ENCODE measurements around the gene CDH7.

CDH7 gene

GRCh38 chr18:65751155-65752085 is 608 bp downstream of the CDH7 start:
- peak overlapping the region; percentile 52 for H3K4me3 ChIP-seq (ENCODE audit: low read depth, low read length)
- TF ChIP-seq CTCF (IDR thresholded peaks at IDR 0.05; ENCODE audit: low read depth, low read length, missing control alignments) = no peak
- in situ Hi-C loops (cut with HindIII; ENCODE audit: low sequenced_read_pairs) = no loop called here
- no peak for DNase-seq (ENCODE audit: low read depth)

DNA sequence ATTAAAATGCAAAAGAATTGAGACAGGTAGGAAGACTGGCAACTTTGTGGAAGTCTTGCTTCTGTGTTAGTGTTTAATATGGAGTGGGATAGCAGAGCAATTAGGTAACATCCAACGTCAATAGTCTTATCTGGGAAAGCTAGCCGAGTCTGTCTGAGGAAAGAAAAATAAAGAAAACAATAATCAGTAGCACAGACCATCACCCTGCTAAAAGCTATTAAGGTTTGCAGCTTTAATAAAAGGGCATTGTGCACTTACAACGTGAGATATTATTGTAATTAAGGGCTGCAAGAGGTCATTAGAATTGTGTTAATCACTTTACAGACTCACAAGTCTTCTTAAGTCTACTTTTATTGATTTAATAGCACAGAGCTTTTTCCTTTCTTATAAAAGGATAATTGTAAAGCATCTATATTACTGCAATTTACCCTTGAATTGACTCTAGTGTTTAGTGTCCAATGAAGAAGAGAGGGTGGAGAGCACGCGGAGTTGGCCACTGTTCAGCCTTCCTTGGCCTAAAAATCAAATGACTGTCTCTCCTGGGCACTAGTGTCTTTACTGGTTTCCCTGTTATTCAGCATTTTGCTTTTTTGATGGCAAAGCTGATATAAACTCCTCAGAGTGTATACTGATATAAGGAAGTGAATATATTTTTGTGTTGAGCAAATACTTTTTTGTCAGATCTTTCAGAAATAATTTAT is 2.0 kb downstream of the CDH7 start:
- H3K4me3 ChIP-seq (ENCODE audit: low read depth, low read length) = no peak overlapping the region
- no peak for TF ChIP-seq CTCF (IDR thresholded peaks at IDR 0.05; ENCODE audit: low read depth, low read length, missing control alignments)
- no peak for DNase-seq (ENCODE audit: low read depth)
- in situ Hi-C loops (cut with HindIII; ENCODE audit: low sequenced_read_pairs) = no loop called here

- peak; percentile 18 for DNase-seq (ENCODE audit: low read depth)
- in situ Hi-C loops (cut with HindIII; ENCODE audit: low sequenced_read_pairs) = no loop called here
- H3K4me3 ChIP-seq (ENCODE audit: low read depth, low read length) = no peak overlapping the region
- TF ChIP-seq CTCF (IDR thresholded peaks at IDR 0.05; ENCODE audit: low read depth, low read length, missing control alignments) = peak; percentile 60
These were observed 2.7 kb downstream of the CDH7 start for GRCh38 chr18:65753520-65753919.

- no peak for TF ChIP-seq CTCF (IDR thresholded peaks at IDR 0.05; ENCODE audit: low read depth, low read length, missing control alignments)
These were observed 3.3 kb downstream of the CDH7 start for GRCh38 chr18:65754121-65754520.

GRCh38 chr18:65755616-65756015 is 4.8 kb downstream of the CDH7 start:
- in situ Hi-C loops (cut with HindIII; ENCODE audit: low sequenced_read_pairs) = no loop called here
- no peak overlapping the region for H3K4me3 ChIP-seq (ENCODE audit: low read depth, low read length)
- TF ChIP-seq CTCF (IDR thresholded peaks at IDR 0.05; ENCODE audit: low read depth, low read length, missing control alignments) = no peak
- no peak for DNase-seq (ENCODE audit: low read depth)

More at GRCh38 chr18:65754121-65754520, 3.3 kb downstream of the CDH7 start:
- peak; percentile 87 for DNase-seq (ENCODE audit: low read depth)
- H3K4me3 ChIP-seq (ENCODE audit: low read depth, low read length) = no peak overlapping the region
- in situ Hi-C loops (cut with HindIII; ENCODE audit: low sequenced_read_pairs) = no loop called here

DNA sequence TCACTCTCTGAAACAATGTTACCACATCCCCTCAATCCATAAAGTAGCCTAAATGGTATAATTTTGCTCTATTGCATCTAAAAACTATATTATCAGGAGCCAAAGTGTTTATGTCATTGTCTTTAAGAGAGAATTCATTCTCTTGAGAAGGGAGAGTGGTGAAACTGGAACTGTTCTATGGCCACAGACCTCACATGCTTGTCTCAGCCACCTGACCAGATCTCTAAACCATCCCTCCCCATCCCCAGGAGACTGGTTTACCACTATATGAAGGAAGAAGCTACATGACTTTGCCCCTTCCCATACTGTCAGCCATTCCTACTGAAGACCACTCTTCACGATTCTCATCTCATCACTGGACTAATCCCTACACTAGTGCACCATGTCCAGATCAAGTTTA is 9.6 kb downstream of the CDH7 start:
- in situ Hi-C loops (cut with HindIII; ENCODE audit: low sequenced_read_pairs) = no loop called here
- DNase-seq (ENCODE audit: low read depth) = no peak
- no peak overlapping the region for H3K4me3 ChIP-seq (ENCODE audit: low read depth, low read length)
- TF ChIP-seq CTCF (IDR thresholded peaks at IDR 0.05; ENCODE audit: low read depth, low read length, missing control alignments) = no peak
